Suprapubic skin (tissue), 4 donors: ENCODE data around the gene CCDC60. TPM values are rescaled to one million over a fixed set of nuclear protein-coding genes. Genes with fewer than 3 reads are reported as not detected.

Source experiments
- DNase-seq, 2 donors: peaks; one replicate each; pipeline ENCODE4 v3.0.0-alpha.2; 2019; ENCODE audit warnings: low spot score in 2 of 2
- H3K27ac ChIP-seq: fragments of 200-600 bp; sonication (generic); one replicate; pipeline ENCODE4 v1.5.1; 2019
- H3K27me3 ChIP-seq: fragments of 200-600 bp; sonication (generic); one replicate; pipeline ENCODE4 v1.5.1; 2019
- H3K36me3 ChIP-seq: fragments of 200-600 bp; sonication (generic); one replicate; pipeline ENCODE4 v1.5.1; 2019
- H3K4me1 ChIP-seq: fragments of 200-600 bp; sonication (generic); one replicate; pipeline ENCODE4 v1.5.1; 2019
- H3K4me3 ChIP-seq: fragments of 200-600 bp; sonication (generic); one replicate; pipeline ENCODE4 v1.5.1; 2019; ENCODE audit warnings: mild to moderate bottlenecking
- H3K9me3 ChIP-seq: fragments of 200-600 bp; sonication (generic); one replicate; pipeline ENCODE4 v1.5.1; 2019
- EP300 ChIP-seq: sonication (generic); formaldehyde crosslinking; IDR thresholded peaks from one replicate; pipeline ENCODE4 v1.6.1; 2017; ENCODE audit warnings: antibody characterized with exemption
- POLR2A ChIP-seq, 2 donors: fragments of 450-650 bp; IDR thresholded peaks; one replicate each; pipeline ENCODE4 v1.6.1; 2017; ENCODE audit warnings: antibody characterized with exemption in 2 of 2, mild to moderate bottlenecking in 2 of 2, moderate library complexity in 2 of 2
- POLR2AphosphoS5 ChIP-seq, 3 donors: sonication (generic); formaldehyde crosslinking; IDR thresholded peaks; one replicate each; pipeline ENCODE4 v1.6.1; 2017; ENCODE audit warnings: antibody characterized with exemption in 3 of 3
- WGBS: methylation state at CpG from one replicate; pipeline ENCODE4 v1.1.5; 2018; 5-methylcytosine and 5-hydroxymethylcytosine counted together
- total RNA-seq, 4 donors: library from RNA; depleted of rRNA; stranded (reverse); fragments of >200 nt; gene quantifications; one replicate each; pipeline ENCODE4 v1.1.0, GENCODE V29; 2016
- TF ChIP-seq, protein P1 (sequence below), 2 donors: fragments of 200-600 bp in 1 of 2; fragments of 450-650 bp in 1 of 2; sonication (generic) in 1 of 2; IDR thresholded peaks; one replicate each; pipeline ENCODE4 v1.5.1; 2016 to 2019; ENCODE audit warnings: antibody characterized with exemption in 2 of 2, mild to moderate bottlenecking in 1 of 2, moderate library complexity in 1 of 2

The CCDC60 gene
- total RNA-seq, 4 donors from 2014 or later = not detected

GRCh38 chr12:119374635-119375034 is 40.1 kb downstream of the CCDC60 start:
- no peaks in the 10 kb centered on the region for H3K27me3 ChIP-seq
- no peak overlapping the region for H3K27ac ChIP-seq
- no peaks in the 10 kb centered on the region for H3K36me3 ChIP-seq
- DNase-seq = no peak
- WGBS = 91% methylated on average over 4 of the region's 4 CpGs
- no peak for TF ChIP-seq POLR2A (IDR thresholded peaks at IDR 0.05)
- TF ChIP-seq EP300 = no peak
- TF ChIP-seq POLR2AphosphoS5 (IDR thresholded peaks at IDR 0.05) = no peak
- TF ChIP-seq, protein P1, sequence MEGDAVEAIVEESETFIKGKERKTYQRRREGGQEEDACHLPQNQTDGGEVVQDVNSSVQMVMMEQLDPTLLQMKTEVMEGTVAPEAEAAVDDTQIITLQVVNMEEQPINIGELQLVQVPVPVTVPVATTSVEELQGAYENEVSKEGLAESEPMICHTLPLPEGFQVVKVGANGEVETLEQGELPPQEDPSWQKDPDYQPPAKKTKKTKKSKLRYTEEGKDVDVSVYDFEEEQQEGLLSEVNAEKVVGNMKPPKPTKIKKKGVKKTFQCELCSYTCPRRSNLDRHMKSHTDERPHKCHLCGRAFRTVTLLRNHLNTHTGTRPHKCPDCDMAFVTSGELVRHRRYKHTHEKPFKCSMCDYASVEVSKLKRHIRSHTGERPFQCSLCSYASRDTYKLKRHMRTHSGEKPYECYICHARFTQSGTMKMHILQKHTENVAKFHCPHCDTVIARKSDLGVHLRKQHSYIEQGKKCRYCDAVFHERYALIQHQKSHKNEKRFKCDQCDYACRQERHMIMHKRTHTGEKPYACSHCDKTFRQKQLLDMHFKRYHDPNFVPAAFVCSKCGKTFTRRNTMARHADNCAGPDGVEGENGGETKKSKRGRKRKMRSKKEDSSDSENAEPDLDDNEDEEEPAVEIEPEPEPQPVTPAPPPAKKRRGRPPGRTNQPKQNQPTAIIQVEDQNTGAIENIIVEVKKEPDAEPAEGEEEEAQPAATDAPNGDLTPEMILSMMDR (IDR thresholded peaks at IDR 0.05) = no peak
- no peak overlapping the region for H3K4me3 ChIP-seq
- H3K9me3 ChIP-seq = no peaks in the 10 kb centered on the region
- H3K4me1 ChIP-seq = peaks cover 8% of the 10 kb centered on the region

- no peaks in the 10 kb centered on the region for H3K36me3 ChIP-seq
- TF ChIP-seq POLR2A (IDR thresholded peaks at IDR 0.05) = no peak
- TF ChIP-seq EP300 = no peak
- TF ChIP-seq, protein P1 (IDR thresholded peaks at IDR 0.05) = no peak
- TF ChIP-seq POLR2AphosphoS5 (IDR thresholded peaks at IDR 0.05) = no peak
Observed at GRCh38 chr12:119375075-119375882, 40.8 kb downstream of the CCDC60 start.

DNA sequence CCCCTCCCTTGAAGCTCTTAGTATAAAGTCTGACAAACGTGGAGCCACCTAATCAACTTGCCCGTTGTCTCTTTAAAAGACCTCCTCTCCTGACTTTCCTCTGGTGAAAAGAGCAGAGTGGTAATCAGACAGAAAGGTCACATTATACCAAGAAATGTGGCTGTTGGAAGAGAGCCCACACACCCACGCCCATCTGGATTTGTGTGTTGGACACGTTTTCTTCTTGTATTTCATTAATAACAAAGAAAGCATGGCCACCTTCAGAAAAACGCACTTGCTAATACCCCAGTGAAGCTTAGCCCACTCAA is 41.3 kb downstream of the CCDC60 start:
- Histone ChIP-seq H3K9me3 (no peaks in the 10 kb centered on the region), H3K4me3 (no peak overlapping the region), H3K27me3 (no peaks in the 10 kb centered on the region), H3K36me3 (no peaks in the 10 kb centered on the region), H3K4me1 (peaks cover 6% of the 10 kb centered on the region), H3K27ac (no peak overlapping the region)
- no peak for TF ChIP-seq POLR2A (IDR thresholded peaks at IDR 0.05)
- TF ChIP-seq EP300 = no peak
- TF ChIP-seq, protein P1 (IDR thresholded peaks at IDR 0.05) = no peak
- TF ChIP-seq POLR2AphosphoS5 (IDR thresholded peaks at IDR 0.05) = no peak
- no peak for DNase-seq
- WGBS = 11% methylated on average over 5 of the region's 5 CpGs

More at GRCh38 chr12:119375075-119375882, 40.8 kb downstream of the CCDC60 start:
- Histone ChIP-seq H3K4me3 (no peak overlapping the region), H3K9me3 (no peaks in the 10 kb centered on the region), H3K27ac (no peak overlapping the region), H3K4me1 (peaks cover 6% of the 10 kb centered on the region), H3K27me3 (no peaks in the 10 kb centered on the region)
- WGBS = 56% methylated on average over 7 of the region's 7 CpGs
- no peak for DNase-seq

- 73% methylated on average over 4 of the region's 4 CpGs for WGBS
- Histone ChIP-seq H3K27ac (no peak overlapping the region), H3K4me3 (no peak overlapping the region), H3K4me1 (peaks cover 6% of the 10 kb centered on the region), H3K9me3 (no peaks in the 10 kb centered on the region), H3K27me3 (no peaks in the 10 kb centered on the region), H3K36me3 (no peaks in the 10 kb centered on the region)
- no peak for DNase-seq
- TF ChIP-seq, protein P1 (IDR thresholded peaks at IDR 0.05) = no peak
- TF ChIP-seq POLR2AphosphoS5 (IDR thresholded peaks at IDR 0.05) (no peak), EP300 (no peak), POLR2A (IDR thresholded peaks at IDR 0.05) (no peak)
Observed at GRCh38 chr12:119378903-119379302, 44.4 kb downstream of the CCDC60 start.

DNA sequence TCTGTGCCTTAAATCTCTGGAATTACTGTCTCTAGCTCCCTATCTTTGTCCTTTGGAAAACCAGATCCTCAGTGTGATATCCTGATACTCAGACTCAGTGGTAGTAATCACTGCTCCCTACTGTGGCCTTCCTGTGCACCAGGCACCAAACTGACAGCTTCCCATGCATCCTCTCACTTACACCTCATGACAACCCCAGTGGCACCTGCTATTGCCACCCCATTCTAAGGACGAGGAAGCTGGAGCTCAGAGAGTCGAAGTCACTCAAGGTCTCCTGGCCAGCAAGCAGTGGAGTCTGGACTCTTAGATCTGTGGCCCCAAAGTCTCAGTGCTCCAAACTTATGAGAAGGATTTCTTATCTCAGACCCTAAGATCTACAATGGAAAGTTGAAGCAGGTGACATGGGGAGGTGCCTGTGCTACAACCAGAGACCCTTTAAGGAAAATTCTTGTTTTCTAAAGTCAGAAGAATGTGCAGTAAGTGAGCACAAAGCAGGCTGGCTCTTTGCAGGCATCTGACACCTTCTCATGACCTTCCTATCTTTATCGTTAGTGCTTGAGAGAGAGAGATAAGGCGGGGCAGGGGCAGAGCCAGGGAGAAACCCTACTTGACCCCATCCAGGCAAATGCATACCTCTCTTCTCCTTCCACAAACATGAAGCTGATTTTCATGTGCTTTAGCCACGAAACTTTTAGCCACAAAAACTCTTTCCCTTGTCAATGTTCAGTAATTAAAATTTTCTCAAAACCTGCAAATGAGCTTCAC is 47.1 kb downstream of the CCDC60 start:
- H3K36me3 ChIP-seq = no peaks in the 10 kb centered on the region
- TF ChIP-seq, protein P1 (IDR thresholded peaks at IDR 0.05) = no peak
- no peak for TF ChIP-seq EP300
- no peak for TF ChIP-seq POLR2A (IDR thresholded peaks at IDR 0.05)
- no peak for TF ChIP-seq POLR2AphosphoS5 (IDR thresholded peaks at IDR 0.05)
- no peaks in the 10 kb centered on the region for H3K9me3 ChIP-seq
- 81% methylated on average over 5 of the region's 5 CpGs for WGBS
- no peak overlapping the region for H3K27ac ChIP-seq
- H3K27me3 ChIP-seq = no peaks in the 10 kb centered on the region
- no peaks in the 10 kb centered on the region for H3K4me1 ChIP-seq
- H3K4me3 ChIP-seq = no peak overlapping the region
- no peak for DNase-seq
